Uterus (tissue), 4 donors: ENCODE data around the gene NUMA1. TPM values are rescaled to one million over a fixed set of nuclear protein-coding genes. Genes with fewer than 3 reads are reported as not detected.
A peak's percentile ranks its signal among the peaks of the same experiment; 100 is the strongest.

Experiments used
- DNase-seq, 2 donors: peaks; one replicate each; pipeline ENCODE4 v3.0.0-alpha.2; 2019 to 2020
- H3K27ac ChIP-seq, 2 donors: fragments of 200-600 bp; sonication (generic); 1 replicate in 1 of 2; 2 replicates in 1 of 2; pipeline ENCODE4 v1.5.1; 2016 to 2018
- H3K27me3 ChIP-seq, 2 donors: fragments of 200-600 bp; sonication (generic); one replicate each; pipeline ENCODE4 v1.5.1; 2018 to 2019; ENCODE audit warnings: control low read depth in 1 of 2
- H3K36me3 ChIP-seq, 2 donors: fragments of 200-600 bp; sonication (generic); one replicate each; pipeline ENCODE4 v1.5.1; 2019; ENCODE audit warnings: control low read depth in 1 of 2
- H3K4me1 ChIP-seq, 2 donors: fragments of 200-600 bp; sonication (generic); one replicate each; pipeline ENCODE4 v1.5.1; 2018 to 2019; ENCODE audit warnings: control low read depth in 1 of 2
- H3K4me3 ChIP-seq, 2 donors: fragments of 200-600 bp; sonication (generic); 1 replicate in 1 of 2; 2 replicates in 1 of 2; pipeline ENCODE4 v1.5.1; 2018 to 2019; ENCODE audit warnings: mild to moderate bottlenecking in 1 of 2
- H3K9me3 ChIP-seq, 2 donors: fragments of 200-600 bp; sonication (generic); one replicate each; pipeline ENCODE4 v1.5.1; 2019; ENCODE audit warnings: control low read depth in 1 of 2
- POLR2A ChIP-seq, 2 donors: fragments of 450-650 bp; IDR thresholded peaks; one replicate each; pipeline ENCODE4 v1.6.1; 2016; ENCODE audit warnings: antibody characterized with exemption in 2 of 2, mild to moderate bottlenecking in 1 of 2, moderate library complexity in 1 of 2
- intact Hi-C: fragments of 100-400 bp; cut with DNase I; formaldehyde crosslinking; loops from one replicate; pipeline ENCODE4 v1.15.1; 2023; ENCODE audit warnings: low total_unique reads
- total RNA-seq, 4 donors: library from RNA; depleted of rRNA in 3 of 4; stranded (reverse); fragments of >200 nt in 3 of 4; gene quantifications; one replicate each; pipeline versions ENCODE4 v1.1.0 to v1.2.4, GENCODE V29; 2014 to 2023
- TF ChIP-seq, protein P1 (sequence below), 4 experiments: fragments of 200-600 bp in 2 of 4; fragments of 450-650 bp in 2 of 4; sonication (generic) in 2 of 4; IDR thresholded peaks; one replicate each; pipeline ENCODE4 v1.5.1; 2016 to 2019; ENCODE audit warnings: antibody characterized with exemption in 4 of 4, mild to moderate bottlenecking in 2 of 4, moderate library complexity in 1 of 4
- donor health status: DM: yes; HTN: yes; CAD: no.

The NUMA1 gene
- total RNA-seq, 4 donors from 2014 or later = 159 to 365 (median 303) TPM

GRCh38 chr11:72039856-72040401 lies 40.4 kb downstream of the NUMA1 start:
- no peak for TF ChIP-seq POLR2A (IDR thresholded peaks at IDR 0.05)
- TF ChIP-seq, protein P1, sequence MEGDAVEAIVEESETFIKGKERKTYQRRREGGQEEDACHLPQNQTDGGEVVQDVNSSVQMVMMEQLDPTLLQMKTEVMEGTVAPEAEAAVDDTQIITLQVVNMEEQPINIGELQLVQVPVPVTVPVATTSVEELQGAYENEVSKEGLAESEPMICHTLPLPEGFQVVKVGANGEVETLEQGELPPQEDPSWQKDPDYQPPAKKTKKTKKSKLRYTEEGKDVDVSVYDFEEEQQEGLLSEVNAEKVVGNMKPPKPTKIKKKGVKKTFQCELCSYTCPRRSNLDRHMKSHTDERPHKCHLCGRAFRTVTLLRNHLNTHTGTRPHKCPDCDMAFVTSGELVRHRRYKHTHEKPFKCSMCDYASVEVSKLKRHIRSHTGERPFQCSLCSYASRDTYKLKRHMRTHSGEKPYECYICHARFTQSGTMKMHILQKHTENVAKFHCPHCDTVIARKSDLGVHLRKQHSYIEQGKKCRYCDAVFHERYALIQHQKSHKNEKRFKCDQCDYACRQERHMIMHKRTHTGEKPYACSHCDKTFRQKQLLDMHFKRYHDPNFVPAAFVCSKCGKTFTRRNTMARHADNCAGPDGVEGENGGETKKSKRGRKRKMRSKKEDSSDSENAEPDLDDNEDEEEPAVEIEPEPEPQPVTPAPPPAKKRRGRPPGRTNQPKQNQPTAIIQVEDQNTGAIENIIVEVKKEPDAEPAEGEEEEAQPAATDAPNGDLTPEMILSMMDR (IDR thresholded peaks at IDR 0.05) = no peak
- H3K4me1 ChIP-seq = peaks cover 4 to 23% of the 10 kb centered on the region in 2 donors

GRCh38 chr11:72039031-72039855 lies 41.1 kb downstream of the NUMA1 start:
- Histone ChIP-seq H3K27ac (peak overlapping the region; percentile 95 to 96), H3K4me1 (peaks cover 4 to 23% of the 10 kb centered on the region in 2 donors), H3K4me3 (peak overlapping the region; percentile 54 to 79), H3K27me3 (no peaks in the 10 kb centered on the region), H3K36me3 (no peaks in the 10 kb centered on the region), H3K9me3 (no peaks in the 10 kb centered on the region)
- intact Hi-C loops = no loop called here
- peak; percentile 34 for DNase-seq
- TF ChIP-seq, protein P1 (IDR thresholded peaks at IDR 0.05) = no peak
- TF ChIP-seq POLR2A (IDR thresholded peaks at IDR 0.05) = no peak

More at GRCh38 chr11:72039856-72040401, 40.4 kb downstream of the NUMA1 start:
- intact Hi-C loops = loop anchor here (5.0 kb wide), 1 partner anchor 37 kb away; no protein-coding TSS in a partner anchor
- Histone ChIP-seq H3K27me3 (no peaks in the 10 kb centered on the region), H3K27ac (peak overlapping the region; percentile 95 to 96), H3K4me3 (peak overlapping the region; percentile 54 to 79), H3K9me3 (no peaks in the 10 kb centered on the region), H3K36me3 (no peaks in the 10 kb centered on the region)
- peak in 1 of 2 donors; percentile 22 for DNase-seq

GRCh38 chr11:72038491-72038890 lies 41.9 kb downstream of the NUMA1 start:
- Histone ChIP-seq H3K36me3 (no peaks in the 10 kb centered on the region), H3K27me3 (no peaks in the 10 kb centered on the region), H3K4me3 (peak overlapping the region; percentile 54 to 79), H3K27ac (peak overlapping the region; percentile 95 to 96), H3K9me3 (no peaks in the 10 kb centered on the region), H3K4me1 (peaks cover 4 to 25% of the 10 kb centered on the region in 2 donors)
- intact Hi-C loops = no loop called here
- peak; percentile 80 to 83 for DNase-seq
- TF ChIP-seq, protein P1 (IDR thresholded peaks at IDR 0.05) = no peak
- TF ChIP-seq POLR2A (IDR thresholded peaks at IDR 0.05) = peak; percentile 53 to 71

- no peaks in the 10 kb centered on the region for H3K36me3 ChIP-seq
- no peaks in the 10 kb centered on the region for H3K27me3 ChIP-seq
- no peaks in the 10 kb centered on the region for H3K9me3 ChIP-seq
- peaks cover 4 to 26% of the 10 kb centered on the region in 2 donors for H3K4me1 ChIP-seq
- peak overlapping the region; percentile 95 to 96 for H3K27ac ChIP-seq
- no peak for TF ChIP-seq POLR2A (IDR thresholded peaks at IDR 0.05)
- TF ChIP-seq, protein P1 (IDR thresholded peaks at IDR 0.05) = no peak
- peak in 1 of 2 donors; percentile 32 for DNase-seq
- peak overlapping the region; percentile 54 to 79 for H3K4me3 ChIP-seq
- intact Hi-C loops = no loop called here
Observed at GRCh38 chr11:72037554-72038311, 42.6 kb downstream of the NUMA1 start.
